ENCODE data around the gene ERBB4.

ERBB4 gene

DNA sequence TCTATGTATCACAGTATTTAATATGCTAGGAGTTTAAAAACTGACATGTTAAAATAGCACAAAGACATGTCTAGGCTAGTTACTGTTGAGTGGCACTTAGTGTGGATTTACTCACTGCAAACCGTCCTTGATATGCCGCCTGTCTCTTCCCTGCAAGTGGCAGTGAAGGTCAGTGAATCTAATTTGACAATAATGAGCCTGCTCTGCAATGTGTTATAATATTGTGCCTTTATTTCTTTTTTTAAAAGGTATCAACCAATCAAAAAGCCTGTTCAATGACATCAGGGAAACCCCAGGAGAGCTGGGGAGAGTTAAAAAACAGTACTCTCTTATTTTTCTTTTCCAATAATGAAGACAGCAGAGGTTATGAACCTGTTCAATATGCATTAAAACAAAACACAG is 384.1 kb downstream of the ERBB4 start:
- H3K9me3 ChIP-seq (ENCODE audit: insufficient read depth, low read depth, low read length) = no peaks in the 10 kb centered on the region
- H3K27me3 ChIP-seq (ENCODE audit: insufficient read depth, low read length) = no peaks in the 10 kb centered on the region
- H3K36me3 ChIP-seq (ENCODE audit: insufficient read depth, low read depth, low read length) = no peaks in the 10 kb centered on the region

DNA sequence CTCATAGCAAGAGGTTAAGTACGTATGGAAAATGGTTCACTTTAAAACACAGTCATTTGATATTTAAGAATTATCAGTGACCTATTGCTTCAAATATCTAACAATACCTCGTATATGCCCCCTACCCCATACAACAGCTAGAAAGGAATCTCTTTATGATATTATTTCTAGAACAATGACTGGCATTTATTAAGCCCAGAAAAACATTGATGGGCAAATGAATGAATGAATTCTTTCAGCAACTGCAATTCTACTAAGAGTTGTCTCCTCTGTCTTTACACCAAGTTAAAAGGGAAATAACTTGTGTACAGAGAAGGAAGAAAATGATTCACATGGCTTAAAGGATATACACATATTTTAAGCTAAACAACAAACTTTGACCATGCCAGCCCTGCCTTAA is 384.7 kb downstream of the ERBB4 start:
- Histone ChIP-seq H3K9me3 (ENCODE audit: insufficient read depth, low read depth, low read length) (no peaks in the 10 kb centered on the region), H3K9ac (ENCODE audit: low read depth, low read length) (no peak overlapping the region), H3K4me1 (ENCODE audit: insufficient read depth, low read length) (no peaks in the 10 kb centered on the region), H3K4me3 (ENCODE audit: low read length) (no peak overlapping the region), H3K36me3 (ENCODE audit: insufficient read depth, low read depth, low read length) (no peaks in the 10 kb centered on the region), H3K27ac (ENCODE audit: low read length) (no peak overlapping the region), H3K27me3 (ENCODE audit: insufficient read depth, low read length) (no peaks in the 10 kb centered on the region)

More for the DNA sequence above, 384.1 kb downstream of the ERBB4 start:
- Histone ChIP-seq H3K9ac (ENCODE audit: low read depth, low read length) (no peak overlapping the region), H3K27ac (ENCODE audit: low read length) (no peak overlapping the region), H3K4me3 (ENCODE audit: low read length) (no peak overlapping the region), H3K4me1 (ENCODE audit: insufficient read depth, low read length) (no peaks in the 10 kb centered on the region)

GRCh38 chr2:212147921-212148513 is 390.6 kb downstream of the ERBB4 start:
- no peak overlapping the region for H3K4me3 ChIP-seq (ENCODE audit: low read length)
- H3K27me3 ChIP-seq (ENCODE audit: insufficient read depth, low read length) = no peaks in the 10 kb centered on the region
- H3K4me1 ChIP-seq (ENCODE audit: insufficient read depth, low read length) = no peaks in the 10 kb centered on the region
- H3K9ac ChIP-seq (ENCODE audit: low read depth, low read length) = no peak overlapping the region
- H3K36me3 ChIP-seq (ENCODE audit: insufficient read depth, low read depth, low read length) = no peaks in the 10 kb centered on the region
- no peaks in the 10 kb centered on the region for H3K9me3 ChIP-seq (ENCODE audit: insufficient read depth, low read depth, low read length)
- H3K27ac ChIP-seq (ENCODE audit: low read length) = no peak overlapping the region

DNA sequence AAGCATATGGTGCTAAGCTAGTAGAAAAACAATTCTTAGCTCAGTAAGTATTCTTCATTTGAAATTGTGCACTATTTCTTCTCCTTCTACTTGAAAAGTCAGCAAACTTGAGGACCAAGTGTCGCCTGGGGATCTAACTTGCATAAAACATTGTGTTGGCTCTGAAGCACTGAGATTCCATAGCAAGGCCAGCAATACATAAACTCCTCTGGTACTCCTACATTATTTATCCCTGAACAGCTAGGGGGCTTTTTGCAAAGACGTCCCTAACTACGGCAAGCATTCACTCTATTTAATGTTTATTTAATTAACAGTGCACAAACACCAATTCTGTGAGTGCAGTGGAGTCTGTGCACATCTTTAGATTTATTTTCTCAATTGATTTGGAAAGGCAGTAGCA is 392.2 kb downstream of the ERBB4 start:
- no peaks in the 10 kb centered on the region for H3K36me3 ChIP-seq (ENCODE audit: insufficient read depth, low read depth, low read length)
- H3K9me3 ChIP-seq (ENCODE audit: insufficient read depth, low read depth, low read length) = no peaks in the 10 kb centered on the region
- no peak overlapping the region for H3K9ac ChIP-seq (ENCODE audit: low read depth, low read length)
- H3K4me3 ChIP-seq (ENCODE audit: low read length) = no peak overlapping the region
- no peaks in the 10 kb centered on the region for H3K4me1 ChIP-seq (ENCODE audit: insufficient read depth, low read length)
- H3K27ac ChIP-seq (ENCODE audit: low read length) = no peak overlapping the region
- no peaks in the 10 kb centered on the region for H3K27me3 ChIP-seq (ENCODE audit: insufficient read depth, low read length)

GRCh38 chr2:212145121-212145520 is 393.5 kb downstream of the ERBB4 start:
- H3K27ac ChIP-seq (ENCODE audit: low read length) = no peak overlapping the region

GRCh38 chr2:212142631-212143030 is 396.0 kb downstream of the ERBB4 start:
- H3K9me3 ChIP-seq (ENCODE audit: insufficient read depth, low read depth, low read length) = no peaks in the 10 kb centered on the region
- no peak overlapping the region for H3K9ac ChIP-seq (ENCODE audit: low read depth, low read length)
- no peaks in the 10 kb centered on the region for H3K36me3 ChIP-seq (ENCODE audit: insufficient read depth, low read depth, low read length)
- no peak overlapping the region for H3K27ac ChIP-seq (ENCODE audit: low read length)
- no peaks in the 10 kb centered on the region for H3K27me3 ChIP-seq (ENCODE audit: insufficient read depth, low read length)
- no peak overlapping the region for H3K4me3 ChIP-seq (ENCODE audit: low read length)
- H3K4me1 ChIP-seq (ENCODE audit: insufficient read depth, low read length) = no peaks in the 10 kb centered on the region

More at GRCh38 chr2:212145121-212145520, 393.5 kb downstream of the ERBB4 start:
- Histone ChIP-seq H3K4me1 (ENCODE audit: insufficient read depth, low read length) (no peaks in the 10 kb centered on the region), H3K27me3 (ENCODE audit: insufficient read depth, low read length) (no peaks in the 10 kb centered on the region), H3K9me3 (ENCODE audit: insufficient read depth, low read depth, low read length) (no peaks in the 10 kb centered on the region), H3K9ac (ENCODE audit: low read depth, low read length) (no peak overlapping the region), H3K36me3 (ENCODE audit: insufficient read depth, low read depth, low read length) (no peaks in the 10 kb centered on the region), H3K4me3 (ENCODE audit: low read length) (no peak overlapping the region)

DNA sequence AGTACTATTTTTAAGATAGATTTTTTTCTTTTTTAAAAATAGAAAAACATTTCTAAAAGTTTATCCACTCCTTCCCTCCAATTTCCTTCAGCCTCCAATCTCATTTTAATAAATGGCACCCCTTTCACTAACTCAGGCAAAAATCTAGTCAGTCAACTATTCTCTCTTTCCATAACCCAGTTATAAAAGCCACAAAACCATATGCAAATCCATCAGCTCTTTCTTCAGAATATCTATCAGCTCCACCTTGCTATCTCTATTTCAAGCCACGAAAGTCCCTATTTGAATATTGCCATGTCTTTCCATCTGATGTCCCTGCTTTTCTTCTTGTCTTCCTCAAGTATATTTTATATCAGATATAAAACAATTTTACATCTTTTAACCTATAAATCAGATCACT is 397.1 kb downstream of the ERBB4 start:
- H3K9me3 ChIP-seq (ENCODE audit: insufficient read depth, low read depth, low read length) = no peaks in the 10 kb centered on the region
- no peaks in the 10 kb centered on the region for H3K27me3 ChIP-seq (ENCODE audit: insufficient read depth, low read length)
- H3K36me3 ChIP-seq (ENCODE audit: insufficient read depth, low read depth, low read length) = no peaks in the 10 kb centered on the region
- H3K4me1 ChIP-seq (ENCODE audit: insufficient read depth, low read length) = no peaks in the 10 kb centered on the region
- H3K4me3 ChIP-seq (ENCODE audit: low read length) = no peak overlapping the region
- no peak overlapping the region for H3K9ac ChIP-seq (ENCODE audit: low read depth, low read length)
- no peak overlapping the region for H3K27ac ChIP-seq (ENCODE audit: low read length)

GRCh38 chr2:212136216-212136795 is 402.3 kb downstream of the ERBB4 start:
- no peaks in the 10 kb centered on the region for H3K27me3 ChIP-seq (ENCODE audit: insufficient read depth, low read length)
- no peak overlapping the region for H3K4me3 ChIP-seq (ENCODE audit: low read length)
- no peak overlapping the region for H3K9ac ChIP-seq (ENCODE audit: low read depth, low read length)
- no peaks in the 10 kb centered on the region for H3K36me3 ChIP-seq (ENCODE audit: insufficient read depth, low read depth, low read length)
- H3K4me1 ChIP-seq (ENCODE audit: insufficient read depth, low read length) = no peaks in the 10 kb centered on the region
- no peak overlapping the region for H3K27ac ChIP-seq (ENCODE audit: low read length)
- no peaks in the 10 kb centered on the region for H3K9me3 ChIP-seq (ENCODE audit: insufficient read depth, low read depth, low read length)

- no peak overlapping the region for H3K27ac ChIP-seq (ENCODE audit: low read length)
- no peaks in the 10 kb centered on the region for H3K9me3 ChIP-seq (ENCODE audit: insufficient read depth, low read depth, low read length)
- H3K27me3 ChIP-seq (ENCODE audit: insufficient read depth, low read length) = no peaks in the 10 kb centered on the region
- no peaks in the 10 kb centered on the region for H3K4me1 ChIP-seq (ENCODE audit: insufficient read depth, low read length)
- no peak overlapping the region for H3K4me3 ChIP-seq (ENCODE audit: low read length)
- H3K9ac ChIP-seq (ENCODE audit: low read depth, low read length) = no peak overlapping the region
- H3K36me3 ChIP-seq (ENCODE audit: insufficient read depth, low read depth, low read length) = no peaks in the 10 kb centered on the region
These were observed 402.9 kb downstream of the ERBB4 start for GRCh38 chr2:212135739-212136138.

- Histone ChIP-seq H3K9ac (ENCODE audit: low read depth, low read length) (no peak overlapping the region), H3K4me3 (ENCODE audit: low read length) (no peak overlapping the region), H3K9me3 (ENCODE audit: insufficient read depth, low read depth, low read length) (no peaks in the 10 kb centered on the region), H3K4me1 (ENCODE audit: insufficient read depth, low read length) (no peaks in the 10 kb centered on the region), H3K27me3 (ENCODE audit: insufficient read depth, low read length) (no peaks in the 10 kb centered on the region), H3K27ac (ENCODE audit: low read length) (no peak overlapping the region), H3K36me3 (ENCODE audit: insufficient read depth, low read depth, low read length) (no peaks in the 10 kb centered on the region)
These were observed 405.3 kb downstream of the ERBB4 start for GRCh38 chr2:212133337-212133736.

GRCh38 chr2:212124598-212124997 is 414.0 kb downstream of the ERBB4 start:
- no peak overlapping the region for H3K4me3 ChIP-seq (ENCODE audit: low read length)
- no peaks in the 10 kb centered on the region for H3K27me3 ChIP-seq (ENCODE audit: insufficient read depth, low read length)
- H3K36me3 ChIP-seq (ENCODE audit: insufficient read depth, low read depth, low read length) = no peaks in the 10 kb centered on the region

GRCh38 chr2:212119591-212119990 is 419.0 kb downstream of the ERBB4 start:
- no peak overlapping the region for H3K4me3 ChIP-seq (ENCODE audit: low read length)
- H3K27me3 ChIP-seq (ENCODE audit: insufficient read depth, low read length) = no peaks in the 10 kb centered on the region

More at GRCh38 chr2:212124598-212124997, 414.0 kb downstream of the ERBB4 start:
- H3K4me1 ChIP-seq (ENCODE audit: insufficient read depth, low read length) = peaks cover under 1% of the 10 kb centered on the region; the same call in 1 of the 2 replicates
- H3K9me3 ChIP-seq (ENCODE audit: insufficient read depth, low read depth, low read length) = no peaks in the 10 kb centered on the region
- no peak overlapping the region for H3K27ac ChIP-seq (ENCODE audit: low read length)
- no peak overlapping the region for H3K9ac ChIP-seq (ENCODE audit: low read depth, low read length)

More at GRCh38 chr2:212119591-212119990, 419.0 kb downstream of the ERBB4 start:
- Histone ChIP-seq H3K4me1 (ENCODE audit: insufficient read depth, low read length) (peaks cover 9% of the 10 kb centered on the region; the same call in 1 of the 2 replicates), H3K9ac (ENCODE audit: low read depth, low read length) (no peak overlapping the region), H3K9me3 (ENCODE audit: insufficient read depth, low read depth, low read length) (no peaks in the 10 kb centered on the region), H3K36me3 (ENCODE audit: insufficient read depth, low read depth, low read length) (no peaks in the 10 kb centered on the region), H3K27ac (ENCODE audit: low read length) (no peak overlapping the region)
